Measurements from ENCODE around the gene PRSS1.
"Not testable (repeated sequence)": the region's sequence is repeated elsewhere in the genome, so short reads cannot be mapped to it uniquely, and the experiment has no call there.

Gene PRSS1

DNA sequence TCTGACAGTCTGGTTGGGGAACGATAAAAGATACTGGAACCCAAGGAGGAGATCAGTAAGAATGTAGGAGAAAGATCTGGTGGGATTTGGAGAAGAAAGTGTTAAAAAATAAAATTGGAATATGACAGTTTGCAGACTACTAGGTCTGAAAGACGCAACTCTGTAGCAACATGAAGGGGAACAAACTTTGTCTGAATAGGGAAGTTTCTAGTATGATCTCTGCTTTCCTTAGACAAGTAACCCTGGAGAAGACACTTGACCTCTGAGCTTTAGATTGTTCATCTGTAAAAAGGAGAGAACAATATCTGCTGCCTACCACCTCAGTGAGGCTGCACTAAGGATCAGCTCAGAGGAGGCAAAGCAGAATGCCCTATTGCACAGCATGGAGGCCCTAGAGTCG is 3.0 kb upstream of the PRSS1 start:
- DNase-seq (ENCODE audit: low read depth, low spot score), result no peak

DNA sequence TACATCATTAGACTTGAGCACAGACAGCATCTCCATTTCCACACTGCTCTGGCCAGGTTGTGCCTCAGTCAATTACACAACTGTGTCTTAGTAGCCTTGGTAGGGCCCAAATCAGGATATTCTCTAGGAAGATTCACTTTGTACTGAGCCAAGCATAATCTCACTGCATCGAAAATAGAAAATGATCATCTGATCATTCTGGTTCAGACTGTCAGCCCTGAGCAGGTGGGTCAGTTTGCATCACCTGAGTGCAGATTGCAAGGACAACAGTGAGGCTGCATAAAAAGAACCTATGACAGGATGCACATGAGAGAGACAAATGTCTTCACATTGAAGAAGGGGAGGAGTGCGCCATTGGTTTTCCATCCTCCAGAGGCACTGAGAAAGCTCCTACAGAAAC is 862 bp upstream of the PRSS1 start:
- not testable (repeated sequence) for DNase-seq (ENCODE audit: low read depth, low spot score)

GRCh38 chr7:142750321-142750938 is 1.2 kb downstream of the PRSS1 start:
- DNase-seq (ENCODE audit: low read depth, low spot score), result no peak

GRCh38 chr7:142751526-142752175 is 2.4 kb downstream of the PRSS1 start:
- DNase-seq (ENCODE audit: low read depth, low spot score), result not testable (repeated sequence)

DNA sequence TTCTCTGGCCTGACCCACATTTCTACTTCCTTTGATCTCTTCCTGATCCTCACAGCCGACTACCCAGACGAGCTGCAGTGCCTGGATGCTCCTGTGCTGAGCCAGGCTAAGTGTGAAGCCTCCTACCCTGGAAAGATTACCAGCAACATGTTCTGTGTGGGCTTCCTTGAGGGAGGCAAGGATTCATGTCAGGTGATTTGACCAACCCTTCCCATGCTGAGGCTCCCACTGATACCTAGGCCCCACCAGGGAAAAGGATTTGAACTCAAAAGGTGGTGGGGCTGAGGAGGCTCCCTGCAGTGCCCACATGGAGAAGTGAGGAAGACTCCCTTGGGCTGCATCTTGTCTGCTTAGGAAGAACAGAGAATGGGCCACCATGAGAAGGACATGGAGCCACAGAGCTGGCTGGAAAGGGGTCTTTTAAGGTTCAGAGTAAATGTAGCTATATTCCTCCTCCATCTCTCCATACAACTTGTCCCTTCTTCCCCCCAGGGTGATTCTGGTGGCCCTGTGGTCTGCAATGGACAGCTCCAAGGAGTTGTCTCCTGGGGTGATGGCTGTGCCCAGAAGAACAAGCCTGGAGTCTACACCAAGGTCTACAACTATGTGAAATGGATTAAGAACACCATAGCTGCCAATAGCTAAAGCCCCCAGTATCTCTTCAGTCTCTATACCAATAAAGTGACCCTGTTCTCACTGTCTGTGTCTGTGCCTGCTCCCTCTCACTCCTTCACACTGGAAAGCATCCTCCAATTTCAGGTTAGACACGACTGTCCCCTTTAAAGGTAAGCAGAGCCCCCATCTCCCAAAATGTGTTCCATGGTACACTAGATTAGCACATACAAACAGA is 3.3 kb downstream of the PRSS1 start:
- no peak for DNase-seq (ENCODE audit: low read depth, low spot score)

DNA sequence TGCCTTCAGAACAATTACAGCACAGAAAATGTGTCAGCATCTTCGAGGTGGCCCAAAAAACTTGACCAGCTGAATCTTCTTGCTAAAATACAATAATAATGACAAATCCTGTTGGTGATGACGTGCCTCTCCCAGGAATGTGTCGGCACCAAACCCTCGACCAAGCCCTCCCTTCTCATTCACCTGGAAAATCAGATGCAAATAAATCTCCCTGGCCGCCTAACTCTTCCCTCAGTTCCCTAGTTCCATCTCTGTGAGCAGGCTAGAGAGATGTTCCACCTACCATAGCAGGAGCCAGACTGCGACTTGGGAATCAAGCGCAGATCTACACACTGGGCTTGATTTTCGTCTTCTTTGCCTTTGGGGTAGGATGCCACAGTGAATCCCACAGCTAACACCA is 4.1 kb downstream of the PRSS1 start:
- DNase-seq (ENCODE audit: low read depth, low spot score), result no peak

- not testable (repeated sequence) for DNase-seq (ENCODE audit: low read depth, low spot score)
Measured at GRCh38 chr7:142753925-142754491, 4.7 kb downstream of the PRSS1 start.

GRCh38 chr7:142754681-142755575 is 5.7 kb downstream of the PRSS1 start:
- DNase-seq (ENCODE audit: low read depth, low spot score), result no peak

DNA sequence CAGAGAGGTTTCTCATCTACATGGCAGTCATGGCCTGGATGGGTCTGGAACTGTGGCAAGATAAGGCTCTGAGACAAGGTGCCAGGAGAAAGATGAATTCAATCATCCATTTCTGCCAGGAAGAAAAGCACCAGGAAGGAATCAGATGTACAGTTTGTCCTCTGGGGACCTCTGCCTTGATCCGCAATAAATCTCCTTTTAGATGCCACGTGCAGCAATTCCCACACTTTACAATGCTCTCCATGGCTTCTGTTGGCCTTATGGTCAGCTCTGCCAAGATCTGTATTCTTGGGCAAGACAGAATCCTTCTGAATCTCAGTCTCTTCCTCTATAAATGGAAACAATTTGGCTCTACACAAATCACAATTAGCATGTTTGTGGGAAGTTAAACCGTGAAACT is 9.0 kb downstream of the PRSS1 start:
- not testable (repeated sequence) for DNase-seq (ENCODE audit: low read depth, low spot score)

DNA sequence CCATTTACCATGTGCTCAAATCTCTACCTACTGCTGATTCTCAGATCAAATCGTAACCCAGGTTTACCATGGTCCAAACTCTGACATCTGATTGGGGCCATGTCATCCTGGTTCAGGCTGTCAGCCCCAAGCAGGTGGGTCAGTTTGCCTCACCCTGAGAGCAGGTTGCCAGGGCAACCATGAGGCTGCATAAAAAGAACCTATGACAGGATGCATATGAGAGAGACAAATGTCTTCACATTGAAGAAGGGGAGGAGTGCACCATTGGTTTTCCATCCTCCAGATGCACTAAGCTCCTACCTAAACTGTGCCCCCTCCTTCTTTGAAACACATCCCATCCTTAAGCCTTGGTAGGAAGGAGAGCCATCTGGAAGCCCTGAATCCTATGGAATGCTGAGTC is 10.2 kb downstream of the PRSS1 start:
- DNase-seq (ENCODE audit: low read depth, low spot score), result no peak

DNA sequence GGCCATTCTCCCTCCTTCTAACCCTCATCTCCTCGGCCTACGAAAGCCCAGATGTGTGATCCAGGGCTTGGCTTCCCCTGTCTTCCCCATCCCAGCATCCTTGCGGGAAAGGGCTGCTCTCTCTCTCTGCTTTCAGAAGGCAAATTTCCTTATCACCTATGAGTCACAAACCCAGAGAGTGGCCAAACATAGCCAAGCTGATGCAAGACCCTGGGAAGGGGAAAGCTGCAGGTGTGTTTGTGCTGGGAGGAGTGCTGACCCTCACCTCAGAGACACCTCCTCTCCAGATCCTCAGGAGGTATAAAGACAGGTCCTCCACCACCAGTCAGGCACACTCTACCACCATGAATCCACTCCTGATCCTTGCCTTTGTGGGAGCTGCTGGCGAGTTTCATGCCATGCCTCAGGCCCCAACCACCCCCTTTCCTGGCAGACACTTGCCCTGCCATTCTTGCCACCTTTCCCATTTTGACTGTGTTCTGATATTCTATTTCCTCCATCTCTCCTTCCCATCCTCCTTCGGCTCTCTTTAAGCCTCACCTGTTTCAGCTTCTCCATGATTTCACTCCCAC is 10.9 kb downstream of the PRSS1 start:
- no peak for DNase-seq (ENCODE audit: low read depth, low spot score)

DNA sequence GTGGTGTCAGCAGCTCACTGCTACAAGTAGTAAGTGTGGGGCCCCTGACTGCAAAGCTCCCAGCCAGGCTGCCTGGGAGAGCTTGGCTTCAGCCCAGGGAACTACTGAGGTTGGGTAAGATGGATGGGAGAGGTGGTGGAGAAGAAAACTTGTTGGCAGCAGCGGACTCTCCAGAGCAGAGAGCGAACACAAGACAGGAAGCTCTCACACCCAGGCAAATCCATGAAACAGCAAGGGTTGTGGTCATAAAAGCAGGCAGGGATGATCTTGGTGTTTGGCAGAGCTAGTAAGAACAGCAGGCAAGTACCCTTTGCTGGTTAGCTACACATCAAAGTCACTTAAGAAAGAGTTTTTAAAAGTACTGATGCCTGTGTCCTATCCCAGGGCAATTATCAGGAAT is 12.3 kb downstream of the PRSS1 start:
- DNase-seq (ENCODE audit: low read depth, low spot score), result not testable (repeated sequence)

DNA sequence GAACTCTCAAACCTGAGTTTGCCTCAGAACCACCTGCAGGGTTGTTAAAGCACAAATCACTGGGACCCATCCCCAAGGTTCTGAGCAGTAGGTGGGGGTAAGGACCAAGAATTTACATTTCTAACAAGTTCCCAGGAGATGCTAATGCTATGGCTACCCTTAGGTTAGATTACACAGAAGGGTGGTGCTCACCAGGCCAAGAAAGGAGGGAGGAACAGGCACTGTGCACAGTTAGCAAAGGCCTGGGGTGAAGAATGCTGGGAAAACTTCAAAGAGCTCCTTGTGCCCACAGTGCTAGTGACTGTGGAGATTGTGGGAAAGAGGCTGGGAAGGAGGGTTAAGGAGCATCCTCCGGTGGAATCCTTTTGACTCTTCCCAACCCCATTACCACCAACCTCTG is 12.8 kb downstream of the PRSS1 start:
- DNase-seq (ENCODE audit: low read depth, low spot score), result no peak

DNA sequence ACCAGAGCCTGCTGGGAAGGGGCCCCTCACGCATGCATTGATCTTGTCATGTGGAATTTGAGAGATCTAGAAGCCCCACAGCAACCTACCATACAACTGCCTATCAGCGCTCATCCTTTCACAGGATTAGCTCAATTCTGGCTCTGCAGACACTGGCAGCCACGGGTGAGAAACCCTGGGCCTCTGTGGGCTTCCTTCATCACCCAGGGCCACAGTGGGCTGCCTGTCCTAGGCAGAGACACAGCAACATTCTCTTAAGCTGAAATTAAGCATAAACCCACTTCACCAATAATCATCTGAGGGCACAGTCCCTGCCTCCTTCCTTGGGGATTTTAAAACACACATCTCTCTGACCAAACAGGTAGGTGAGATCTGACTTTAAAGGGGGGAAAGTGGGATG is 18.2 kb downstream of the PRSS1 start:
- DNase-seq (ENCODE audit: low read depth, low spot score), result no peak

GRCh38 chr7:142767861-142768260 is 18.6 kb downstream of the PRSS1 start:
- DNase-seq (ENCODE audit: low read depth, low spot score), result no peak

DNA sequence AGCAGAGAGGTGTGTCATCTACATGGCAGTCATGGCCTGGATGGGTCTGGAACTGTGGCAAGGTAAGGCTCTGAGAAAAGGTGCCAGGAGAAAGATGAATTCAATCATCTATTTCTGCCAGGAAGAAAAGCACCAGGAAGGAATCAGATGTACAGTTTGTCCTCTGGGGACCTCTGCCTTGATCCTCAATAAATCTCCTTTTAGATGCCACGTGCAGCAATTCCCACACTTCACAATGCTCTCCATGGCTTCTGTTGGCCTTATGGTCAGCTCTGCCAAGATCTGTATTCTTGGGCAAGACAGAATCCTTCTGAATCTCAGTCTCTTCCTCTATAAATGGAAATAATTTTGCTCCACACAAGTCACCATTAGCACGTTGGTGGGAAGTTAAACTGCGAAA is 19.6 kb downstream of the PRSS1 start:
- DNase-seq (ENCODE audit: low read depth, low spot score), result not testable (repeated sequence)

DNA sequence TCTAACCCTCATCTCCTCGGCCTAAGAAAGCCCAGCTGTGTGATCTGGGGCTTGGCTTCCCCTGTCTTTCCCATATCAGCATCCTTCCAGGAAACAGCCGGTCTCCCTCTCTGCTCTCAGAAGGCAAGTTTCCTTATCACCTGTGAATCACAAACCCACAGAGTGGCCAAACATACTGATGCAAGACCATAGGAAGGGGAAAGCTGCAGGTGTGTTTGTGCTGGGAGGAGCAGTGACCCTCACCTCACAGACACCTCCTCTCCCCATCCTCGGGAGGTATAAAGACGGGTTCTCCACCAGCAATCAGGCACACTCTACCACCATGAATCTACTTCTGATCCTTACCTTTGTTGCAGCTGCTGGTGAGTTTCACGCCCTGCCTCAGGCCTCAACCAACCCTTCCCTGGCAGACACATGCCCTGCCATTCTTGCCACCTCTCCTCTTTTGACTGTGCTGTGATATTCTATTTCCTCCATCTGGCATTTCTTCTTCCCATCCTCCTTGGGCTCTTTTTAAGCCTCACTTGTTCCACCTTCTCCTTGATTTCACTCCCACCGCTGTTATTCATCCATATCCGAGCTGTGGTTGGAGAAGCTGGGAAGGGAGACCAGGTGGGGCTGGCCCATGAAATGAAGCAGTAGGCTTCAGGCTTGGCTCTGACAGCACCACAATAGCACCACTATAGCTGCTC is 21.5 kb downstream of the PRSS1 start, which contains the start of gene PRSS2:
Gene PRSS2 (plus strand): TSS at position 310 of the 692 bp plus-strand sequence. CDS start 13 bp downstream, at position 323.
- DNase-seq (ENCODE audit: low read depth, low spot score), result no peak

GRCh38 chr7:142771353-142771723 is 22.1 kb downstream of the PRSS1 start:
- DNase-seq (ENCODE audit: low read depth, low spot score), result no peak

- DNase-seq (ENCODE audit: low read depth, low spot score), result no peak
Measured at GRCh38 chr7:142772051-142772450, 22.8 kb downstream of the PRSS1 start.

DNA sequence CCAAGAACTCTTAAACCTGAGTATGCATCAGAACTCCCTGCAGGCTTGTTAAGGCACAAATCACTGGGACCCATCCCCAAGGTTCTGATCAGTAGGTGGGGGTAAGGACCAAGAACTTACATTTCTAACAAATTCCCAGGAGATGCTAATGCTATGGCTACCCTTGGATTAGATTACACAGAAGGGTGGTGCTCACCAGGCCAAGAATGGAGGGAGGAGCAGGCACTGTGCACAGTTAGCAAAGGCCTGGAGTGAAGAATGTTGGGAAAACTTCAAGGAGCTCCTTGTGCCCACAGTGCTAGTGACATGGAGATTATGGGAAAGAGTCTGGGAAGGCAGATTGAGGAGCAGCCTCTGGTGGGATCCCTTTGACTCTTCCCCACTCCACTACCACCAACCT is 23.4 kb downstream of the PRSS1 start:
- DNase-seq (ENCODE audit: low read depth, low spot score), result no peak

Measured in smooth muscle cell of the brain vasculature (primary cell).